ENCODE results near the gene MRGPRG.
"Not testable (repeated sequence)": the region's sequence is repeated elsewhere in the genome, so short reads cannot be mapped to it uniquely, and the experiment has no call there.

Gene MRGPRG

DNA sequence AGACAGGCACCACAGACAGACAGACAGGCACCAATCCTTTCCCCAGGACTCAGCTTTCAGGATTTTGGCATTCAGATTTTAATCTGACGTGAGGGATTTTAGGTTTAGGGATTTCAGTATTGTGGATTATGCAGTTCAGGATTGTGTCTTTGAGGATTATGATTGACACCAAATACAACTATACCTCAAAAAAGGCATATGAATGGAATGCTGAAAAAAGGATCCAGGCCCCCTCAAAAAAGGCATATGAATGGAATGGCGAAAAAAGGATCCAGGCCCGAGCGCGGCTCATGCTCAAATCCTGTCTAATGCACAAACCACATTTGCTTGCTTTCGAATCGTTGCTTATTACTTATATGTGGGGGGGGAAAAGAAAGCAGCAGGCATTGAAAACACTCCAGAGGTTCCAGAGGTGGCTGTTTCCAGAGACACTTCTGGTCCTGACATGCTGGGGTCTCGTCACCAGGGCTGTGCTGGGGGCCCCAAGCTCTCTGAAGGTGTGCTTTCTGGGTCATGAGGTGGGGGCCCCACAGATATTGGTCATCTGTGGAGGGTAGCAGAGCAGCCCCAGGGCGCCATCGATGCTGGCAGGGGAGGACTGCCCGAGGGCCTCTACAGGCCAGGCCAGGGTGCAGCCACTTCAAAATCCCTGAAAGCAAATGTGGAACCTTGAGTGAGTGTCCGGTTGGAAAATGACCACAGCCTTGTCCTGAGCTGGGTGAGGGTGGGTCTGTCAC lies 36.7 kb downstream of the MRGPRG start:
- FAIRE-seq = no peak
- no peak for DNase-seq (ENCODE audit: extremely low spot score, insufficient read length, low read depth)

DNA sequence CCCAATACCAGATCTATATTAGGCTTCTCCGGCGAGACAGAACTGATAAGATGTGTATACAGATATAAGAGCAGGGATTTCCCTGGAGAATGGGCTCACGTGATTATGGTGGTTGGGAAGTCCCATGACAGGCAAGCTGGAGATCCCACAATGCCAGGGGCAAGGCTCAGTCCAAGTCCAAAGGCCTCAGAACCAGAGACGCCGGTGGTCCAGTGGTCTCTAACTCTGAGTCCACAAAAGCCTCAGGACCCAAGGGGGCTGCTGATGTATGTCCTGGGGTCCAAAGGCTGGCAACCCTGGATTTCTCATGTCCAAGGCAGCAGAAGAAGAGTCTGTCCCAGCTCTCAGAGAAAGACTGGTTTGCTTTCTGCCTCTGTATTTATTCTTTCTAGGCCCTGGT lies 37.7 kb downstream of the MRGPRG start:
- no peak for FAIRE-seq
- no peak for DNase-seq (ENCODE audit: extremely low spot score, insufficient read length, low read depth)

DNA sequence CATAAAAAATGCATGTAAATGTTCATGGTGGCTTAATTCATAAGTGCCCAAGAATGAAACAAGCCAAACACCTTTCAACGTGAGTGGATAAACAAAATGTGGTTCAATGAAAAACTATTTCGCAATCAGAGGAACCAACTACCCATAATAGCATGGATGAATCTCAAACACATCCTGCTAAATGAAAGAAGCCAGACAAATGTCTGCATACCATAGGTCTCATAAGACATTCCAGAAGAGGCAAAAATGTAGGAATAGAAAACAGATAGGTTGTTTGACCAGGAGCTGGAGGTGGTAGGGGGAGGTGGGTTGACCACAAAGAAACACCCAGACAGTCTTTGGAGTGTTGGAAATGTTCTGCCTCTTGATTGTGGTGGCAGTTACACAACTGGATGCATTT lies 40.3 kb downstream of the MRGPRG start:
- FAIRE-seq = no peak
- DNase-seq (ENCODE audit: extremely low spot score, insufficient read length, low read depth) = no peak

DNA sequence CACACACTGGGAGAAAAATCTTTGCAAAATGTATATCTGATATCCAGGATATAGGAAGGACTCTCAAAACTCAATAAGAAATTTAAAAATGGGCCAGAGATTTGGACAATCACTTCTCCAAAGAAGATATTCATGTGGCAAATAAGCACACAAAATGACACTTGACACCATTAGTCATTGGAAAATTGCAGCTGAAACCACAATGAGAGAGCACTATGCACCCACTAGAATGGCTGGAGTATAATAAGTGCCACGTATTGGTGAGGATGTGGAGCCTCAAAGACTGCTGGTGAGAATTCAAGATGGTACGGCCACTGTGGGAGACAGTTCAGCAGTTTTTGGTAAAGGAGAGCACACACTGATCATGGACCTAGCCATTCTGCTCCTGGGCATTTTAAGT lies 40.7 kb downstream of the MRGPRG start:
- DNase-seq (ENCODE audit: extremely low spot score, insufficient read length, low read depth) = no peak
- FAIRE-seq = no peak

DNA sequence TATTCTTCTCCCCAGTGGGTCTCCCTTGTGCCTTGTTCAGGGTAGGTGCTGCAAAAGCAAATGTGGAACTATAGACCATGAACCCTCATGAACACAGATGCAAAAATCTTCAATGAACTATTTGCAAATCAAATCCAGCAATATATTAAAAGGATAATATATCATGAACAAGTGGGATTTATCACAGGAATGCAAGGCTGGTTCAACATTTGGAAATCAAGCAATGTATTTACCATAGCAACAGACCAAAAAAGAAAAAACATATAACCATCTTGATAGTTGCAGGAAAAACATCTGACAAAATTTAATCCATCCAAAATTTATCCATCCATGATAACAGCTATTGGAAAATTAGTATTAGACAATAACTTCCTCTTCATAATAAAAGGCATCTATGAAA lies 42.1 kb downstream of the MRGPRG start:
- no peak for DNase-seq (ENCODE audit: extremely low spot score, insufficient read length, low read depth)
- FAIRE-seq = no peak

DNA sequence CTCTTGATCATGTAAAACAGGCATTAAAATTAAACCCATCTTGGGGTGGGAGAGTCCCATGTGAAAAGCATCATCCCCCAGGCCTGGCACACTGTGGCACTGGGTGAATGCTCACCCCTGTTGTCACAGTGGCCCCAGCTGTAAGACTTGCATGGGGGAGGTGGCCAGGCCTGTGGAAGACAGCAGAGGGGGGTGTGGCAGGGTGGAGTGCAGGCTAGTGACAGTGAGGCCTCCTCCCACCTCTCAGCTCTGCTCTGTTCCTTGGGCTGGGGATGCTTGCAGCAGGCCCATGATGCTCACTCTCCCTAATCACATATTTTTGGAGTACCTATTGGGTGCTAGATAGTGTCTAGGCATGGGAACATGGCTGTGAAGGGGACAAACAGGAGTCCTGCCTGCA lies 43.4 kb downstream of the MRGPRG start:
- DNase-seq (ENCODE audit: extremely low spot score, insufficient read length, low read depth) (no peak), FAIRE-seq (no peak)

DNA sequence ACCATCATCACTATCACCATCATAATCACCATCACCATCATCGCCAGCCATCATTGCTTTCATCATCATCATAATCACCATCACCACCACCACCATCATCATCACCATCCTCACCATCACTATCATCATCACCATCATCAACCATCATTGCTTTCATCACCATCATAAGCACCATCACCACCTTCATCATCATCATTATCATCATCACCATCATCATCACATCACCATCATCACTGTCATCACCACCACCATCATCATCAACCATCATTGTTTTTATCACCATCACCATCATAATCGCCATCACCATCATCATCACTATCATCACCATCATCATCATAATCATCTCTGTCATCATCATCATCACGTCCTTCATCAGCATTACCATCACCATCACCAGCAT lies 44.2 kb downstream of the MRGPRG start:
- DNase-seq (ENCODE audit: extremely low spot score, insufficient read length, low read depth) (no peak), FAIRE-seq (no peak)

DNA sequence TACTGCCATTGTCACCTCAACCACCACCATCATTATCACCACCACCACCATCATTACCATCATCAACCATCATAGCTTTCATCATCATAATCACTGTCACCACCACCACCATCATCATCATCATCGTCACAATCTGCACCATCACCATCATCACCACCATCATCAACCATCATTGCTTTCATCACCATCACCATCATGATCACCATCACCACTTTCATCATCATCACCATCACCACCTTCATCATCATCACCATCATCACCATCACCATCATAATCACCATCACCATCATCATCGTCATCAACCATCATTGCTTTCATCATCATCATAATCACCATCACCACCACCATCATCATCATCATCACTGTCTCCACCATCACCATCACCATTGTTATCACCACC lies 44.8 kb downstream of the MRGPRG start:
- DNase-seq (ENCODE audit: extremely low spot score, insufficient read length, low read depth) = no peak
- FAIRE-seq = no peak

DNA sequence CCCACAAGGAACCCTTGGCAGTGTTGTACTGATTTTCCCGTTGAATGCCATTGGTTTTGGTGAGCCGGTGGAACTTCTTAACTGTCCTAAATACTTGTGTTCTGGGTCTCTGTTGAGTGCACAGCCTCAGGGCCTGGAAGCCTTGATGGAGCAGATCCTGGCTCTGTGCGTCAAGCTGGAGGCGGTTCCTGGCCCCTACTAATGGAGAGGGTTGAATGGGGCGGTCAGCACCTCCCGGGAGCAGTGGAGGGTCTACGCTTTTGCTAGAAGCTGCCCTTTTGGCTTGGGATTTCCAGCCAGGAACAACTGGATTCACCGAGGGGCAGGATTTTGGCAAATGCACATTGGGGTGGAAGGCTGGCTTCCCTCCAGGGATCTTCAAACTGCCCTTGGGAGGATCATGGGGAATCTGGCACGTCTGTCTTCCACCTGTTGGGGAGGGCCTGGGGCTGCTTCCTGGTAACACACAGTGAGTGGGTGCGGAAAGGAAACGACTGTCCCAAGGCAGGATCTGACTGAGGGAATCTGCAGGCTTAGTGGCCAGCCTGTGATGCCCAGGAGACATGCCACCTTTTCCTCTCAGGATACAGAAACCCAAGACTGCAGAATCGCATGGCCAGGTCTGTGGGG lies 46.6 kb downstream of the MRGPRG start:
- no peak for FAIRE-seq

DNA sequence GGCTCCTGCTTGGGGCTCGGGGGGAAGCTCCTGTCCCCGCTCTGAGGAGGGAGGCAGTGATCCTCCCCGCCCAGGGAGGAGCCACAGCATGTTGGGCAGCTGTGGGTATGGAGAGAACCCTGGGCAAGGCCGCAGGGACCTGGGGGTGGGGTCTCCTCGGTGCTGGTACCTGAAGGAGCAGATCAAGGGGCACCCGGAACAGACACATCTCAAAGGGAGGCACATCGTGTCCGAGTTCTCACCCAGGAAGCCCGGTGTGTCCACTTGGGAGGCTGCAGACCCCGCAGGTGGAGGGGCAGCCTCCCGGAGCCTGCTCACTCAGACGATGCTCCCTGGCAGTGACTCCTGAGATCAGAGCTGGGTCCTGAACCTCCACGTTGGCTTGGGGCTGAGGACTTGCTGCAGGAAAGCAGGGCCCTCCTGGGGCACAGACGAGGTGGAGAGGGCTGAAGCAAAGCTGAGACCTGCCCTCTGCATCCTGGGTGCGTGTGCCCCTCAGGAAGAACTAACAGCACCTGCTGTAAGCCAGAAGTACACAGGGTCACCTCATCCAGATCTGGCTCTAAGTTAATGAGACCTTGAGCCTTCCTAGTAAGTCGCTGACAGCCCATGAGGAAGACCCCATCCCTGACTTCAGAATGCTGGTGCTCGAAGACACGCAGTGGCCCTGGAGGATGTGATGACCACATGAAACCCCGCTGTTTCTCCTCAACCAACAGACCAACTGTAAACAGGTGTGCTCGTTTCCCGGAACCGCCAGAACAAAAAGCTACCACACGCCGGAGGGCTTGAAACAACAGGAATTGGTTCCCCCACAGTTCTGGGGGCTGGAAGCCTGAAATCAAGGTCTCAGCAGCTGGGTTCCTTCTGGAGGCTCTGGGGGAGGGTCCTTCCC lies 47.6 kb downstream of the MRGPRG start:
- FAIRE-seq (no peak), DNase-seq (ENCODE audit: extremely low spot score, insufficient read length, low read depth) (no peak)

More for the DNA sequence above, 46.6 kb downstream of the MRGPRG start:
- DNase-seq (ENCODE audit: extremely low spot score, insufficient read length, low read depth) = no peak

DNA sequence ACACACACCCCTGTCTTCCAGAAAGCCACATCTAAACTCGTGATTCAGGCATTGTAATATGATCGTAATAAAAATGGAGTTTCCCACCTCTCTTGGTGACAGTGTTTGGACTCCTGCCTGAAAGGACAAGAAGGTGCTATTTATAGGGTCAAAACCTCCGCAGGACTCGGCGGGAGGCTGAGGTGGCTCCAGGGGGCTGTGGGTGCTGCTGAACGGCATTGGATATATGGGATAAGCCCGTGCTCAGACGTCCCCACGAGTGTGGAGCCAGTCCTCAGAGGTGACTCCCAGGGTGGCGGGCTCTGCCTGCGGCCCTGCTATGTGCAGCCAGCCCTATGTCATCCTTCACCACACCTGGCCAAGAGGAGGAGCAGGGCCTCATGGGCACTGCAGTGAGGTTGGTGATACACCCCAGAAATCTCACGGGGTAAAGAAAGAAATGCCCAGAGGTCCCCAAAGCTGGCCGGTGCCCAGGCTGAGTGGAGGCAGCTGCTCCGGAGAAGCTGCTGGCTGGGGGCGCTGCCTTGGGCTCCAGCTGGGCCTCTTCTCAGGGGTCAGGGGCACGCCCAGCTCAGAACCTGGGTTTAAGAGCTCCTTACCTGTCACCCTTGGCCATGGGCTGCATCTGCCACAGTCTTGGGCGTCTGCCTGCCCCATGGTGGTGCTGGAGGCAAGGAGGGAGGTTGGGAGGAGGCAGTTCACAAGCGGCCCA lies 48.4 kb downstream of the MRGPRG start:
- DNase-seq (ENCODE audit: extremely low spot score, insufficient read length, low read depth) = no peak
- FAIRE-seq = no peak

DNA sequence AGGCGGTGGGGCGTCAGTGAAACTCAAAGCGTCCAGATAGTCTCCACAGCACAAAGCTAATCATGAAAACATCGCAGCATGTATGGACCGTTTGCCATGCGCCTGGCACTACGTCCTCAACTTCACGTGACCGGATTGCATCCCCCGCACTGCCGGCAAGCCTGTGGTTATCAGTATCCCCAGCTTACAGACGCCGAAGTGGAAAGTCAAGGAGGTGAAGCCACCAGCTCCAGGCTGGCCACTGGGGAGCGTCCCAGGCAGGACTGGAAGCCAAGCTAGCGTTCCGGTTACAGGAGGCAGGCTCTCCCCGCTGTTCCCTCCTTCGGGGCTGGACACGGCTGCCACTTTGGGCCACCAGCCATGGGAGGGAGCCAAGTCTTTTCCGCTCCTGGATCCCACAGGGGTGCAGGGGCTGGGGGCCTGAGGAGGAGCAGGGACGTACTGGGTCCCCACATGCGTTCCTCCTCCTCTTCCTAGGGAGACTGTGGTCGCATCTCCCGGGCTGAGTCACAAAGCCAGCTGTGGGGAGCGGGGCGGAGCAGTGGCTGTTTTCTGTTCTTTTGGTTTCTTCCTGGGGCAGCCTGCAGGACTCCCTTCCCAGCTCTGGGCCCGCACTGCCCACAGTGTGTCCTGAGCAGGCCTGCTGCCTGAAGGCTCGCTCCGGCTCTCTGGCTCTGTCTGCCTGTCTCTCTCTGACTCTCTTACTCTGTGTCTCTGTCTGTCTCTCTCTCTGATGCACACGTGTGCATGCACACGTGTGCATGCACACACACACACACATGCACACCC lies 49.2 kb downstream of the MRGPRG start:
- FAIRE-seq (no peak), DNase-seq (ENCODE audit: extremely low spot score, insufficient read length, low read depth) (no peak)

DNA sequence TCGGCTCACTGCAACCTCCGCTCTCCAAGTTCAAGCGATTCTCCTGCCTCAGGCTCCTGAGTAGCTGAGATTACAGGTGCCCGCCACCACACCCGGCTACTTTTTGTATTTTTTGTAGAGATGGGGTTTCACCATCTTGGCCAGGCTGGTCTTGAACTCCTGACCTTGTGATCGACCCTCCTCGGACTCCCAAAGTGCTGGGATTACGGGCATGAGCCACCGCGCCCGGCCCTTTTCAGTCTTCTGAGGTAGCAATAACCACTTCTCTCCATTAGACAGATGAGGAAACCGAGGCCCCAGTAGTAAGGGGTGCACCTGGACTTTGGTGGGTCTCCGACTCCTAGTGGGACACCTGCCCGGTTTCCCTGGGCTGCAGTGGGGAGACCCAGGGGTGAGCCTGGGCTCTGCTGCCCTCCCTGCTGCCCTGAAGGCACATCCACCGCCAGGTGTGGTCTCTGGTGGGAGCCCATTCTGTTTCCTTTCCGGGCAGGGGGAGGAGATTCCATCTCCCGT lies 49.8 kb downstream of the MRGPRG start:
- not testable (repeated sequence) for FAIRE-seq; DNase-seq (ENCODE audit: extremely low spot score, insufficient read length, low read depth)

All from GM18507 (cell line).